Lung (tissue), 16 donors: Measurements from ENCODE around the gene LGALS7B. TPM values are rescaled to one million over a fixed set of nuclear protein-coding genes. Genes with fewer than 3 reads are reported as not detected.

Experiments
- ATAC-seq: fragments of 200-7000 bp; cut with Tn5 transposase; one replicate; pipeline ENCODE4 v1.9.1; 2020; ENCODE audit warnings: moderate number of reproducible peaks; ENCODE audit not compliant: insufficient read depth, low FRiP score
- DNase-seq, 3 donors: peaks; one replicate each; pipeline ENCODE4 v3.0.0-alpha.2; 2013 to 2017
- H3K27ac ChIP-seq, 2 donors: one replicate each; pipeline ENCODE4 v1.5.1; 2013; ENCODE audit warnings: mild to moderate bottlenecking in 2 of 2, moderate library complexity in 2 of 2, control low read depth in 1 of 2, inconsistent platforms in 1 of 2, low read depth in 1 of 2, low read length in 1 of 2
- H3K27me3 ChIP-seq, 3 donors: one replicate each; pipeline ENCODE4 v1.5.1; 2013; ENCODE audit warnings: low read length in 2 of 3; ENCODE audit not compliant: control insufficient read depth in 3 of 3, insufficient read depth in 3 of 3
- H3K36me3 ChIP-seq, 4 donors: one replicate each; pipeline ENCODE4 v1.5.1; 2013; ENCODE audit warnings: low read length in 4 of 4, mild to moderate bottlenecking in 1 of 4, moderate library complexity in 1 of 4; ENCODE audit not compliant: control insufficient read depth in 4 of 4, insufficient read depth in 4 of 4
- H3K4me1 ChIP-seq, 5 donors: one replicate each; pipeline ENCODE4 v1.5.1; 2013; ENCODE audit warnings: low read length in 5 of 5, mild to moderate bottlenecking in 2 of 5, moderate library complexity in 1 of 5; ENCODE audit not compliant: control insufficient read depth in 5 of 5, insufficient read depth in 5 of 5
- H3K4me3 ChIP-seq: one replicate; pipeline ENCODE4 v1.5.1; 2013; ENCODE audit warnings: mild to moderate bottlenecking, control low read depth, moderate library complexity
- H3K9ac ChIP-seq, 2 donors: one replicate each; pipeline ENCODE4 v1.5.1; 2013; ENCODE audit warnings: low read length in 2 of 2, control low read depth in 1 of 2; ENCODE audit not compliant: insufficient read depth in 1 of 2
- H3K9me3 ChIP-seq, 4 donors: one replicate each; pipeline ENCODE4 v1.5.1; 2013; ENCODE audit warnings: low read length in 3 of 4, mild to moderate bottlenecking in 1 of 4, moderate library complexity in 1 of 4; ENCODE audit not compliant: control insufficient read depth in 4 of 4, insufficient read depth in 3 of 4
- WGBS, 2 donors: extraction: QIAGEN DNeasy Blood & Tissue Kit; methylation state at CpG; one replicate each; pipeline ENCODE4 v1.1.7; 2013; 5-methylcytosine and 5-hydroxymethylcytosine counted together
- long read RNA-seq, 5 donors: transcript quantifications; one replicate each; lab custom pipeline, GENCODE V29; 2026
- polyA plus RNA-seq, 2 donors: library from polyadenylated mRNA; stranded (reverse); fragments of 200-250 nt; gene quantifications; one replicate each; pipeline ENCODE4 v1.2.1, GENCODE V29; 2013
- total RNA-seq, 2 donors: library from RNA; depleted of rRNA in 1 of 2; stranded (reverse); fragments of >200 nt in 1 of 2; gene quantifications; one replicate each; pipeline ENCODE4 v1.2.1, GENCODE V29; 2014 to 2021
- TF ChIP-seq, protein P1 (sequence below): IDR thresholded peaks from 2 replicates; pipeline ENCODE4 v1.5.1; 2012; ENCODE audit warnings: mild to moderate bottlenecking; ENCODE audit errors: control extremely low read depth, extremely low read depth
- donor health status: control.
- donor health status: control.
- donor health status: Bipolar disorder and iron deficiency.
- donor health status: healthy.
- donor health status: DM: yes; HTN: yes; CAD: no.

Gene LGALS7B
- 1 to 10 TPM in 1 of 2 donors, not detected in 1; 2.3 TPM for total RNA-seq
- polyA plus RNA-seq, result 10 to 100 TPM; 12.2 to 16.3 TPM
- long read RNA-seq, donor 1, partial matches to known transcripts, result 0 of 1 reads
- long read RNA-seq, donor 1, other reads (novel, unspliced or antisense), result 0 of 1 reads
- long read RNA-seq, donor 2, result 0 reads
- long read RNA-seq, donor 3, result 0 reads
- long read RNA-seq, donor 4, partial matches to known transcripts, result 0 of 1 reads
- long read RNA-seq, donor 4, other reads (novel, unspliced or antisense), result 0 of 1 reads
- long read RNA-seq, donor 5, partial matches to known transcripts, result 0 of 4 reads
- long read RNA-seq, donor 5, other reads (novel, unspliced or antisense), result 0 of 4 reads

GRCh38 chr19:38788478-38789243, at the start of gene LGALS7B:
Gene LGALS7B, plus strand, starts transcription at chr19:38789200. Its CDS starts 27 bp downstream, at chr19:38789227.
- Histone ChIP-seq H3K9me3 (no peaks in the 10 kb centered on the region), H3K27me3 (no peaks in the 10 kb centered on the region), H3K4me1 (peaks cover 0 to 4% (median 0%) of the 10 kb centered on the region in 5 donors), H3K9ac (no peak within 1 kb of the TSS), H3K4me3 (no peak within 1 kb of the TSS), H3K27ac (no peak within 1 kb of the TSS), H3K36me3 (no peaks in the 10 kb centered on the region)
- ATAC-seq (no peak), DNase-seq (no peak)
- WGBS, 2 donors, result 83 to 87% methylated on average over 12 to 13 of the region's 17 CpGs
- TF ChIP-seq, protein P1, sequence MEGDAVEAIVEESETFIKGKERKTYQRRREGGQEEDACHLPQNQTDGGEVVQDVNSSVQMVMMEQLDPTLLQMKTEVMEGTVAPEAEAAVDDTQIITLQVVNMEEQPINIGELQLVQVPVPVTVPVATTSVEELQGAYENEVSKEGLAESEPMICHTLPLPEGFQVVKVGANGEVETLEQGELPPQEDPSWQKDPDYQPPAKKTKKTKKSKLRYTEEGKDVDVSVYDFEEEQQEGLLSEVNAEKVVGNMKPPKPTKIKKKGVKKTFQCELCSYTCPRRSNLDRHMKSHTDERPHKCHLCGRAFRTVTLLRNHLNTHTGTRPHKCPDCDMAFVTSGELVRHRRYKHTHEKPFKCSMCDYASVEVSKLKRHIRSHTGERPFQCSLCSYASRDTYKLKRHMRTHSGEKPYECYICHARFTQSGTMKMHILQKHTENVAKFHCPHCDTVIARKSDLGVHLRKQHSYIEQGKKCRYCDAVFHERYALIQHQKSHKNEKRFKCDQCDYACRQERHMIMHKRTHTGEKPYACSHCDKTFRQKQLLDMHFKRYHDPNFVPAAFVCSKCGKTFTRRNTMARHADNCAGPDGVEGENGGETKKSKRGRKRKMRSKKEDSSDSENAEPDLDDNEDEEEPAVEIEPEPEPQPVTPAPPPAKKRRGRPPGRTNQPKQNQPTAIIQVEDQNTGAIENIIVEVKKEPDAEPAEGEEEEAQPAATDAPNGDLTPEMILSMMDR, result no peak

GRCh38 chr19:38739440-38740256, 49.4 kb upstream of the LGALS7B start:
- Histone ChIP-seq H3K4me3 (no peak overlapping the region), H3K27ac (no peak overlapping the region), H3K9ac (no peak overlapping the region), H3K9me3 (no peaks in the 10 kb centered on the region), H3K4me1 (peaks cover 0 to 6% (median 0%) of the 10 kb centered on the region in 5 donors), H3K36me3 (no peaks in the 10 kb centered on the region), H3K27me3 (peaks cover 0 to 3% (median 0%) of the 10 kb centered on the region in 3 donors)
- TF ChIP-seq, protein P1, result no peak
- WGBS, 2 donors, result 82 to 84% methylated on average over 16 of the region's 16 CpGs
- ATAC-seq, result no peak
- no peak for DNase-seq

GRCh38 chr19:38740257-38740592, 48.8 kb upstream of the LGALS7B start:
- ATAC-seq, result no peak
- TF ChIP-seq, protein P1, result no peak
- H3K9me3 ChIP-seq, result no peaks in the 10 kb centered on the region
- peaks cover 0 to 5% (median 0%) of the 10 kb centered on the region in 5 donors for H3K4me1 ChIP-seq
- no peak overlapping the region for H3K27ac ChIP-seq
- 91 to 94% methylated on average over 9 of the region's 9 CpGs for WGBS, 2 donors
- DNase-seq, result no peak
- H3K4me3 ChIP-seq, result no peak overlapping the region
- H3K9ac ChIP-seq, result no peak overlapping the region
- peaks cover 0 to 3% (median 0%) of the 10 kb centered on the region in 3 donors for H3K27me3 ChIP-seq
- no peaks in the 10 kb centered on the region for H3K36me3 ChIP-seq
